Measurements from ENCODE around the gene PGGHG. TPM values are rescaled to one million over a fixed set of nuclear protein-coding genes. Genes with fewer than 3 reads are reported as not detected.

Gene PGGHG
- polyA plus RNA-seq, 2 donors = 10.3 to 38.9 TPM

GRCh38 chr11:290621-291231, 1.8 kb downstream of the PGGHG start:
- Histone ChIP-seq H3K27ac (ENCODE audit: low read depth in 2 of 2, low read length in 1 of 2) (no peak overlapping the region), H3K4me1 (ENCODE audit: control insufficient read depth in 2 of 2, insufficient read depth in 2 of 2, low read length in 1 of 2) (peaks cover 4 to 13% of the 10 kb centered on the region in 2 donors), H3K9me3 (ENCODE audit: control insufficient read depth in 2 of 2, insufficient read depth in 1 of 2, low read depth in 1 of 2, low read length in 1 of 2) (no peaks in the 10 kb centered on the region), H3K4me3 (ENCODE audit: low read depth in 1 of 2, low read length in 2 of 2) (no peak overlapping the region), H3K27me3 (ENCODE audit: control insufficient read depth in 1 of 2, insufficient read depth in 2 of 2, low read length in 2 of 2) (no peaks in the 10 kb centered on the region), H3K36me3 (ENCODE audit: control insufficient read depth in 2 of 2, insufficient read depth in 2 of 2, low read length in 1 of 2) (peaks cover 0 to 15% of the 10 kb centered on the region in 2 donors)
- 85 to 86% methylated on average over 13 of the region's 13 CpGs for WGBS, 2 donors

GRCh38 chr11:291281-292210, 2.6 kb downstream of the PGGHG start:
- Histone ChIP-seq H3K27ac (ENCODE audit: low read depth in 2 of 2, low read length in 1 of 2) (no peak overlapping the region), H3K9me3 (ENCODE audit: control insufficient read depth in 2 of 2, insufficient read depth in 1 of 2, low read depth in 1 of 2, low read length in 1 of 2) (no peaks in the 10 kb centered on the region), H3K4me1 (ENCODE audit: control insufficient read depth in 2 of 2, insufficient read depth in 2 of 2, low read length in 1 of 2) (peaks cover 4 to 13% of the 10 kb centered on the region in 2 donors), H3K27me3 (ENCODE audit: control insufficient read depth in 1 of 2, insufficient read depth in 2 of 2, low read length in 2 of 2) (no peaks in the 10 kb centered on the region), H3K4me3 (ENCODE audit: low read depth in 1 of 2, low read length in 2 of 2) (no peak overlapping the region), H3K36me3 (ENCODE audit: control insufficient read depth in 2 of 2, insufficient read depth in 2 of 2, low read length in 1 of 2) (peaks cover 0 to 15% of the 10 kb centered on the region in 2 donors)
- 89% methylated on average over 44 of the region's 44 CpGs for WGBS, 2 donors

- H3K4me3 ChIP-seq (ENCODE audit: low read depth in 1 of 2, low read length in 2 of 2) = no peak overlapping the region
- peaks cover 0 to 15% of the 10 kb centered on the region in 2 donors for H3K36me3 ChIP-seq (ENCODE audit: control insufficient read depth in 2 of 2, insufficient read depth in 2 of 2, low read length in 1 of 2)
- no peaks in the 10 kb centered on the region for H3K27me3 ChIP-seq (ENCODE audit: control insufficient read depth in 1 of 2, insufficient read depth in 2 of 2, low read length in 2 of 2)
- peaks cover 6 to 12% of the 10 kb centered on the region in 2 donors for H3K4me1 ChIP-seq (ENCODE audit: control insufficient read depth in 2 of 2, insufficient read depth in 2 of 2, low read length in 1 of 2)
- H3K27ac ChIP-seq (ENCODE audit: low read depth in 2 of 2, low read length in 1 of 2) = no peak overlapping the region
- WGBS, 2 donors = 89 to 90% methylated on average over 27 to 29 of the region's 29 CpGs
- no peaks in the 10 kb centered on the region for H3K9me3 ChIP-seq (ENCODE audit: control insufficient read depth in 2 of 2, insufficient read depth in 1 of 2, low read depth in 1 of 2, low read length in 1 of 2)
Observed at GRCh38 chr11:292211-293121, 3.5 kb downstream of the PGGHG start.

GRCh38 chr11:293271-293851, 4.4 kb downstream of the PGGHG start:
- H3K4me1 ChIP-seq (ENCODE audit: control insufficient read depth in 2 of 2, insufficient read depth in 2 of 2, low read length in 1 of 2) = peaks cover 2 to 11% of the 10 kb centered on the region in 2 donors
- peaks cover 0 to 15% of the 10 kb centered on the region in 2 donors for H3K36me3 ChIP-seq (ENCODE audit: control insufficient read depth in 2 of 2, insufficient read depth in 2 of 2, low read length in 1 of 2)

GRCh38 chr11:293852-294661, 5.1 kb downstream of the PGGHG start:
- Histone ChIP-seq H3K27ac (ENCODE audit: low read depth in 2 of 2, low read length in 1 of 2) (no peak overlapping the region), H3K4me1 (ENCODE audit: control insufficient read depth in 2 of 2, insufficient read depth in 2 of 2, low read length in 1 of 2) (peaks cover 2 to 11% of the 10 kb centered on the region in 2 donors), H3K4me3 (ENCODE audit: low read depth in 1 of 2, low read length in 2 of 2) (no peak overlapping the region), H3K36me3 (ENCODE audit: control insufficient read depth in 2 of 2, insufficient read depth in 2 of 2, low read length in 1 of 2) (peaks cover 0 to 15% of the 10 kb centered on the region in 2 donors), H3K27me3 (ENCODE audit: control insufficient read depth in 1 of 2, insufficient read depth in 2 of 2, low read length in 2 of 2) (no peaks in the 10 kb centered on the region), H3K9me3 (ENCODE audit: control insufficient read depth in 2 of 2, insufficient read depth in 1 of 2, low read depth in 1 of 2, low read length in 1 of 2) (no peaks in the 10 kb centered on the region)
- 88 to 90% methylated on average over 25 to 27 of the region's 27 CpGs for WGBS, 2 donors

More at GRCh38 chr11:293271-293851, 4.4 kb downstream of the PGGHG start:
- Histone ChIP-seq H3K27ac (ENCODE audit: low read depth in 2 of 2, low read length in 1 of 2) (no peak overlapping the region), H3K9me3 (ENCODE audit: control insufficient read depth in 2 of 2, insufficient read depth in 1 of 2, low read depth in 1 of 2, low read length in 1 of 2) (no peaks in the 10 kb centered on the region), H3K4me3 (ENCODE audit: low read depth in 1 of 2, low read length in 2 of 2) (no peak overlapping the region), H3K27me3 (ENCODE audit: control insufficient read depth in 1 of 2, insufficient read depth in 2 of 2, low read length in 2 of 2) (no peaks in the 10 kb centered on the region)
- 84 to 88% methylated on average over 18 of the region's 18 CpGs for WGBS, 2 donors

GRCh38 chr11:294780-295179, 5.9 kb downstream of the PGGHG start:
- H3K27ac ChIP-seq (ENCODE audit: low read depth in 2 of 2, low read length in 1 of 2) = no peak overlapping the region
- H3K36me3 ChIP-seq (ENCODE audit: control insufficient read depth in 2 of 2, insufficient read depth in 2 of 2, low read length in 1 of 2) = peaks cover 0 to 15% of the 10 kb centered on the region in 2 donors
- H3K4me1 ChIP-seq (ENCODE audit: control insufficient read depth in 2 of 2, insufficient read depth in 2 of 2, low read length in 1 of 2) = peaks cover 2 to 8% of the 10 kb centered on the region in 2 donors
- 90 to 92% methylated on average over 16 of the region's 16 CpGs for WGBS, 2 donors
- H3K9me3 ChIP-seq (ENCODE audit: control insufficient read depth in 2 of 2, insufficient read depth in 1 of 2, low read depth in 1 of 2, low read length in 1 of 2) = no peaks in the 10 kb centered on the region
- H3K27me3 ChIP-seq (ENCODE audit: control insufficient read depth in 1 of 2, insufficient read depth in 2 of 2, low read length in 2 of 2) = no peaks in the 10 kb centered on the region
- no peak overlapping the region for H3K4me3 ChIP-seq (ENCODE audit: low read depth in 1 of 2, low read length in 2 of 2)

GRCh38 chr11:295351-296170, 6.6 kb downstream of the PGGHG start:
- no peaks in the 10 kb centered on the region for H3K27me3 ChIP-seq (ENCODE audit: control insufficient read depth in 1 of 2, insufficient read depth in 2 of 2, low read length in 2 of 2)
- WGBS, 2 donors = 81% methylated on average over 26 of the region's 26 CpGs
- no peak overlapping the region for H3K4me3 ChIP-seq (ENCODE audit: low read depth in 1 of 2, low read length in 2 of 2)
- no peaks in the 10 kb centered on the region for H3K9me3 ChIP-seq (ENCODE audit: control insufficient read depth in 2 of 2, insufficient read depth in 1 of 2, low read depth in 1 of 2, low read length in 1 of 2)
- peaks cover 0 to 15% of the 10 kb centered on the region in 2 donors for H3K36me3 ChIP-seq (ENCODE audit: control insufficient read depth in 2 of 2, insufficient read depth in 2 of 2, low read length in 1 of 2)
- peaks cover 2 to 5% of the 10 kb centered on the region in 2 donors for H3K4me1 ChIP-seq (ENCODE audit: control insufficient read depth in 2 of 2, insufficient read depth in 2 of 2, low read length in 1 of 2)
- no peak overlapping the region for H3K27ac ChIP-seq (ENCODE audit: low read depth in 2 of 2, low read length in 1 of 2)

All from esophagus (tissue), 2 donors.